ENCODE results near the gene KLK5.

The KLK5 gene

GRCh38 chr19:50949861-50950260 lies 3.0 kb downstream of the KLK5 start:
- 91 to 93% methylated on average over 19 of the region's 19 CpGs for WGBS, 2 experiments
- Histone ChIP-seq H3K27me3 (ENCODE audit: control insufficient read depth, insufficient read depth, low read length, poor library complexity, severe bottlenecking) (no peaks in the 10 kb centered on the region), H3K4me1 (ENCODE audit: control insufficient read depth, insufficient read depth, low read length) (no peaks in the 10 kb centered on the region), H3K27ac (ENCODE audit: insufficient read depth, low read depth, low read length, poor library complexity, severe bottlenecking) (no peak overlapping the region), H3K4me3 (ENCODE audit: insufficient read depth, low read depth, low read length) (no peak overlapping the region), H3K36me3 (ENCODE audit: control insufficient read depth, insufficient read depth, low read length) (no peaks in the 10 kb centered on the region), H3K9me3 (ENCODE audit: control insufficient read depth, low read length) (no peaks in the 10 kb centered on the region)

DNA sequence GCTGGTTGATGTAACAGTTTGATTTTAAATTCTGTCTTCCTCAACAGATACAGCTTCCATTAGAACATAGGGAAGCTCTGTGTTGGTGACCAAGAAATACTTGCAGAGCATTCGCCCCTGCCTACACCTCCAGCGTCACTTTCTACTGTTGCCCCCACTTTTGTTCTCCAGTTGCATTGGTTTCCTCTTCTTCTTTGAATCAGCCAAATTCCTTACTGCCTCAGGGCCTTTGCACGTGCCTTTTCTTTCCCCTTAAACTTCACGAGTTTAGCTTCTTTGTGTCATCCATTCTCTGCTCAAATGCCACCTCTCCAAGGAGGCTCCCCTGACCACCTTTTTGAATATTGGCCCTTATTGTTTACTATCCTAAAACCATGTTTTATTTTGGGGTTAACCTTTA lies 5.7 kb downstream of the KLK5 start:
- no peaks in the 10 kb centered on the region for H3K36me3 ChIP-seq (ENCODE audit: control insufficient read depth, insufficient read depth, low read length)
- H3K4me3 ChIP-seq (ENCODE audit: insufficient read depth, low read depth, low read length): no peak overlapping the region
- 71 to 72% methylated on average over 4 of the region's 4 CpGs for WGBS, 2 experiments
- no peaks in the 10 kb centered on the region for H3K9me3 ChIP-seq (ENCODE audit: control insufficient read depth, low read length)
- no peak overlapping the region for H3K27ac ChIP-seq (ENCODE audit: insufficient read depth, low read depth, low read length, poor library complexity, severe bottlenecking)
- H3K27me3 ChIP-seq (ENCODE audit: control insufficient read depth, insufficient read depth, low read length, poor library complexity, severe bottlenecking): no peaks in the 10 kb centered on the region
- H3K4me1 ChIP-seq (ENCODE audit: control insufficient read depth, insufficient read depth, low read length): no peaks in the 10 kb centered on the region

DNA sequence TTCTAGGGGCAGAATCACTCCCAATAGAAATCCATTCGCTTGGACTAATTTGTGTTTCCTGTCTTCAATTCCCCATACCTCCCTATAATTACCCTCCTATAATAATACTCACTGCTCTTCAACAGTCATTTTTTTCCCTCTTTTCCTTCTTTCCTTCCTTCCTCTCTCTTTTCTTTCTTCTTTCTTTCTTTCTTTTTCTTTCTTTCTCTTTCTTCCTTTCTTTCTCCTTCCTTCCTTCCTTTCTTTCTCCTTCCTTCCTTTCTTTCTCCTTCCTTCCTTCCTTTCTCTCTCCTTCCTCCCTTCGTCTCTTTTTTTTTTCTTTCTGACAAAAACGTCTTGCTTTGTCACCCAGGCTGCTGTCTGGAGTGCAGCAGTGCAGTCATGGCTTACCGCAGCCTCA lies 8.0 kb downstream of the KLK5 start:
- no peaks in the 10 kb centered on the region for H3K4me1 ChIP-seq (ENCODE audit: control insufficient read depth, insufficient read depth, low read length)
- no peaks in the 10 kb centered on the region for H3K36me3 ChIP-seq (ENCODE audit: control insufficient read depth, insufficient read depth, low read length)
- no peaks in the 10 kb centered on the region for H3K27me3 ChIP-seq (ENCODE audit: control insufficient read depth, insufficient read depth, low read length, poor library complexity, severe bottlenecking)
- H3K27ac ChIP-seq (ENCODE audit: insufficient read depth, low read depth, low read length, poor library complexity, severe bottlenecking): no peak overlapping the region
- H3K4me3 ChIP-seq (ENCODE audit: insufficient read depth, low read depth, low read length): no peak overlapping the region
- 67 to 71% methylated on average over 4 of the region's 4 CpGs for WGBS, 2 experiments
- no peaks in the 10 kb centered on the region for H3K9me3 ChIP-seq (ENCODE audit: control insufficient read depth, low read length)

- Histone ChIP-seq H3K27ac (ENCODE audit: insufficient read depth, low read depth, low read length, poor library complexity, severe bottlenecking) (no peak overlapping the region), H3K4me3 (ENCODE audit: insufficient read depth, low read depth, low read length) (no peak overlapping the region), H3K36me3 (ENCODE audit: control insufficient read depth, insufficient read depth, low read length) (no peaks in the 10 kb centered on the region), H3K9me3 (ENCODE audit: control insufficient read depth, low read length) (no peaks in the 10 kb centered on the region), H3K4me1 (ENCODE audit: control insufficient read depth, insufficient read depth, low read length) (no peaks in the 10 kb centered on the region), H3K27me3 (ENCODE audit: control insufficient read depth, insufficient read depth, low read length, poor library complexity, severe bottlenecking) (no peaks in the 10 kb centered on the region)
- 88% methylated on average over 9 of the region's 10 CpGs for WGBS, 2 experiments
Measured at GRCh38 chr19:50943074-50943828, 9.6 kb downstream of the KLK5 start.

- Histone ChIP-seq H3K36me3 (ENCODE audit: control insufficient read depth, insufficient read depth, low read length) (no peaks in the 10 kb centered on the region), H3K4me3 (ENCODE audit: insufficient read depth, low read depth, low read length) (no peak overlapping the region), H3K9me3 (ENCODE audit: control insufficient read depth, low read length) (no peaks in the 10 kb centered on the region), H3K27me3 (ENCODE audit: control insufficient read depth, insufficient read depth, low read length, poor library complexity, severe bottlenecking) (no peaks in the 10 kb centered on the region), H3K27ac (ENCODE audit: insufficient read depth, low read depth, low read length, poor library complexity, severe bottlenecking) (no peak overlapping the region), H3K4me1 (ENCODE audit: control insufficient read depth, insufficient read depth, low read length) (no peaks in the 10 kb centered on the region)
- 71 to 83% methylated on average over 1 to 2 of the region's 2 CpGs for WGBS, 2 experiments
Measured at GRCh38 chr19:50939596-50939995, 13.2 kb downstream of the KLK5 start.

DNA sequence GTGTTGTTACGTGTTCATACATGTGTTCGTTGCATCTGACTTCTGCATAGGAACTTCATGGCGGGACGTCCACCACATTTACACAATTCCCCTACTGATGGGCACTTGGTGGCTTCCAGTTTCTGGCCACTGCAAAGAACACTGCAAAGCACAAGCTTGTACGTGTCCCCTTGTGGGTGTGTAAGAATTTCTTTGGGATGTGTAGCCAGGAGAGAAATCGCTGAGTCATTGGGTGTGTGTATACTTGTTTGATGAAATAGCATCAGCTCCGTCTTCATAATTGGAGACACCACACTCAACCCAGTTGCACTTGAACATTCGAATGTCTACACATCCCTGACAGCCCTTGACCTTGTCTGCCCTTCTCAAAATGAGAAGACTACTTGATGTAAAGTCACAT lies 19.2 kb downstream of the KLK5 start:
- H3K27me3 ChIP-seq (ENCODE audit: control insufficient read depth, insufficient read depth, low read length, poor library complexity, severe bottlenecking): peaks cover 16% of the 10 kb centered on the region
- H3K4me1 ChIP-seq (ENCODE audit: control insufficient read depth, insufficient read depth, low read length): no peaks in the 10 kb centered on the region
- H3K36me3 ChIP-seq (ENCODE audit: control insufficient read depth, insufficient read depth, low read length): no peaks in the 10 kb centered on the region
- WGBS, 2 experiments: 94 to 95% methylated on average over 8 of the region's 8 CpGs
- no peak overlapping the region for H3K27ac ChIP-seq (ENCODE audit: insufficient read depth, low read depth, low read length, poor library complexity, severe bottlenecking)
- no peak overlapping the region for H3K4me3 ChIP-seq (ENCODE audit: insufficient read depth, low read depth, low read length)
- H3K9me3 ChIP-seq (ENCODE audit: control insufficient read depth, low read length): no peaks in the 10 kb centered on the region

DNA sequence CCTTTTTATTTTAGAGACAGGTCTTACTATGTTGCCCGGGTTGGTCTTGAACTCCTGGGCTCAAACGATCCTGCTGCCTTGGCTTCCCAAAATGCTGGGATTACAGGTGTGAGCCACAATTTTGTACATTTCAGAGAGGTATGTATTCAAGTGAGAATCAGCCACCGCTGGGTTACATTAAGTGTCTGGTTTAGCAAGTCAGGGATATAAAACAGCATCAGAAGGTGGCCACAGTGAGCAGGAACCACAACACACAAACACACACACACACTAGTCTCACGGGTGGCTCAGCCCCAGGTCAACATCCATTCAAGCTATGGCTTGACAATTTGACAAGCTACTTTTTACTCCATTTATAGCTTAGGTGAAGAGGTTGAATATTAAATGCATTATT lies 20.2 kb downstream of the KLK5 start:
- Histone ChIP-seq H3K4me3 (ENCODE audit: insufficient read depth, low read depth, low read length) (no peak overlapping the region), H3K27ac (ENCODE audit: insufficient read depth, low read depth, low read length, poor library complexity, severe bottlenecking) (no peak overlapping the region), H3K27me3 (ENCODE audit: control insufficient read depth, insufficient read depth, low read length, poor library complexity, severe bottlenecking) (peaks cover 16% of the 10 kb centered on the region), H3K4me1 (ENCODE audit: control insufficient read depth, insufficient read depth, low read length) (no peaks in the 10 kb centered on the region), H3K36me3 (ENCODE audit: control insufficient read depth, insufficient read depth, low read length) (no peaks in the 10 kb centered on the region), H3K9me3 (ENCODE audit: control insufficient read depth, low read length) (no peaks in the 10 kb centered on the region)
- WGBS, 2 experiments: 72 to 74% methylated on average over 4 of the region's 4 CpGs

- Histone ChIP-seq H3K27me3 (ENCODE audit: control insufficient read depth, insufficient read depth, low read length, poor library complexity, severe bottlenecking) (peaks cover 16% of the 10 kb centered on the region), H3K27ac (ENCODE audit: insufficient read depth, low read depth, low read length, poor library complexity, severe bottlenecking) (no peak overlapping the region), H3K4me3 (ENCODE audit: insufficient read depth, low read depth, low read length) (no peak overlapping the region), H3K36me3 (ENCODE audit: control insufficient read depth, insufficient read depth, low read length) (no peaks in the 10 kb centered on the region), H3K9me3 (ENCODE audit: control insufficient read depth, low read length) (no peaks in the 10 kb centered on the region), H3K4me1 (ENCODE audit: control insufficient read depth, insufficient read depth, low read length) (no peaks in the 10 kb centered on the region)
- 89 to 91% methylated on average over 11 of the region's 11 CpGs for whole genome bisulfite sequencing, 2 experiments
Measured at GRCh38 chr19:50932018-50932689, 20.7 kb downstream of the KLK5 start.

DNA sequence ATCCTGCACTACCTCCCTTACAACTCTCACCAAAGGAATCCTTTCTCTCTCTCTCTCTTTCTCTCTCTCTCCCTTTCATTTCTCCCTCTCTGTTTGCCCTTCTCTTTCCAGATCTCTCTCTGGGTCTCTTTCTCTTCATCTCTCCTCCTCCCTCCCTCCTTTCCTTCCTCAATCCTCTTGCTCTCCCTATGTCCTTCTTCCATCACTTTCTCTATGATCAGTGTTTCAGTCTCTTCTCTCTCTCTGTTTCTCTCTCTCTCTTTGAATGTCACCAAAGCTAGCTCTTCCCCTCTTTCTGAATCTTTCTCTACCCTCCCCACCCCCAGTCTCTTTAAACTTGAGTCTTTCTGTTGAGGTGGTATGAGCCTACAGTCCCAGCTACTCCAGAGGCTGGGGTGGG lies 21.8 kb downstream of the KLK5 start:
- no peak overlapping the region for H3K4me3 ChIP-seq (ENCODE audit: insufficient read depth, low read depth, low read length)
- H3K27ac ChIP-seq (ENCODE audit: insufficient read depth, low read depth, low read length, poor library complexity, severe bottlenecking): no peak overlapping the region
- H3K27me3 ChIP-seq (ENCODE audit: control insufficient read depth, insufficient read depth, low read length, poor library complexity, severe bottlenecking): peaks cover 16% of the 10 kb centered on the region
- no peaks in the 10 kb centered on the region for H3K4me1 ChIP-seq (ENCODE audit: control insufficient read depth, insufficient read depth, low read length)
- no peaks in the 10 kb centered on the region for H3K9me3 ChIP-seq (ENCODE audit: control insufficient read depth, low read length)
- no peaks in the 10 kb centered on the region for H3K36me3 ChIP-seq (ENCODE audit: control insufficient read depth, insufficient read depth, low read length)

DNA sequence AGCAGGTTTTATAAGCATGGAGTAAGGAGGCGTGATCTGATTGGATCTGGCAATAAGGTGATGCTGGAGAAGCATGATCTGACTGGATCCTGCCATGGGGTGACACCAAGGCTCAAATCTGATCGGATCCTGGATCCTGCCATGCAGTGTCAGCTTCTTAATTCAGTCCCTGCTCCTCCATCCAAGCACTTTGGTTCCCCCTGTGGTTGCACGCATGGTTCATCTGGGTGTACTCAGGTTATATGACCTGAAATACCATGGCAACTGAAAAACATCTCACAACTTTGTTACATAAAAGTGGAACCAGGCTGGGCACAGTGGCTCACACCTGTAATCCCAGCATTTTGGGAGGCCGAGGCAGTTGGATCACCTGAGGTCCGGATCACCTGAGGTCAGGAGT lies 24.0 kb downstream of the KLK5 start:
- Histone ChIP-seq H3K4me1 (ENCODE audit: control insufficient read depth, insufficient read depth, low read length) (no peaks in the 10 kb centered on the region), H3K4me3 (ENCODE audit: insufficient read depth, low read depth, low read length) (no peak overlapping the region), H3K27ac (ENCODE audit: insufficient read depth, low read depth, low read length, poor library complexity, severe bottlenecking) (no peak overlapping the region), H3K9me3 (ENCODE audit: control insufficient read depth, low read length) (no peaks in the 10 kb centered on the region), H3K36me3 (ENCODE audit: control insufficient read depth, insufficient read depth, low read length) (no peaks in the 10 kb centered on the region), H3K27me3 (ENCODE audit: control insufficient read depth, insufficient read depth, low read length, poor library complexity, severe bottlenecking) (peaks cover 16% of the 10 kb centered on the region)
- 89 to 91% methylated on average over 5 of the region's 5 CpGs for WGBS, 2 experiments
